ENCODE results near the gene HK1. TPM values are rescaled to one million over a fixed set of nuclear protein-coding genes. Genes with fewer than 3 reads are reported as not detected.
A peak's percentile ranks its signal among the peaks of the same experiment; 100 is the strongest.

HK1 gene
- total RNA-seq, 1 donor from 2014 or later, result 57.3 TPM

DNA sequence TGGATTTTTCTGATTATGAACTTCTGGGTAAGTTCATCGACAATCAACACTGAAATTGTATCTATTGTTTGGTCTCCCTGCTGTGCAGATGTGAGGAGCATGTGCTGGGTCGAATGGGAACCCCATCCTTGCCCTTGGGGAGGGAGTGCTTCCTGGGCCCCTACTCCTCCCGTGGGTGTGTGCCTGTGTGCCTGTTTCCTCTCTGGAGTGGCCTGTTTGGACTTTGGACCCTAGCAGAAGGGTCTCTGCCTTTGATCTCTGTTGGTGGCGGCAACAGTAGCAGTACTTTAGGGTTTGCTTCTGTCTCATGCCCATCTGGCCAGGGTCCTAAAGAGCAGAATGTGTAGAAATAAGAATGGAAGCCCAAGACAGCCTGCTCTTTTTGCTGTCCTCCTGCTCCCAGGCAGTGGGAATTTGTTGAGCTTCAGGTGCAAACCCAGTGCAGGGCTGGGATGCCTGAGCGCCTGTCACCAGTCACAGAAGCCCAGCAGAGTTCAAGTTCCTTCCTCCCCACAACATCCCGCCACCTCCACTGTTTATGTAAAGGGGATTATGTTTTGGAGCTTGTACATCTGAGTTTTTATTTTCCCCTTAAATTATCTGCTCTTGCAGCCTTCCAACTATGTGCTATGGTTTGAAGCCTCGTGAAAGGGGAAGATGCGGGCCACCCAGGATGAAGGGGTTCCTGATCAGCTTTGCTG lies 139.9 kb downstream of the HK1 start:
- DNase-seq (ENCODE audit: low spot score), result no peak

DNA sequence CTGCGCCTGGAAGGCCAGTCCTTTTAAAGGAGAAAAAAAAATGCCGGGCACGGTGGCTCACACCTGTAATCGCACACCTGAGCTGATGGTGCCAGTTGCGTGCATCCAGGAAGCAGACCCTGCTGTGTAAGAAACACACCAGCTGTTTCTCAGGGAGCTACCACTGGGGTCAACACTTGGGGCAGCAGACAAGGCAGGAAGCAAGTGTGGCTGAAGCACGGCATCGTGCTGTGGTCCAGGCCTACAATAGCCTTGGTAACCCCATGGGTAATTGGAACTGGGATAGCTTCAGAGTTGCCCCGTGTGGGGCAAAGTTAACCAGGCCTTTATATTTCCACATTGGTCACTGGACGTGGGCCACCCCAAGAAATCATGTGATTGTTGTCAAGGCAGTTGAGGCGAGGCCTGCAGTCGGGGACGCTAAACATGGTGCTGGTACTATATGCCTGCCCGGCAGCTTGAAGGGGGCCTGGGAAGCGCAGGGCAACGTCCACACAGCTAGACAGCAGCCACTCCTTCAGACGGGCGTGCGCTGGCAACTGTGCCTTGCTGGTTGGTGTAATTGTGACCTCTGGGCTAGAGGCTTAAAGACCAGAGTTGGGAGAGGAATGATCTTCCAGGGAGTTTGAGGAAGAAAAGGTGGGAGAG lies 140.9 kb downstream of the HK1 start:
- no peak for DNase-seq (ENCODE audit: low spot score)

DNA sequence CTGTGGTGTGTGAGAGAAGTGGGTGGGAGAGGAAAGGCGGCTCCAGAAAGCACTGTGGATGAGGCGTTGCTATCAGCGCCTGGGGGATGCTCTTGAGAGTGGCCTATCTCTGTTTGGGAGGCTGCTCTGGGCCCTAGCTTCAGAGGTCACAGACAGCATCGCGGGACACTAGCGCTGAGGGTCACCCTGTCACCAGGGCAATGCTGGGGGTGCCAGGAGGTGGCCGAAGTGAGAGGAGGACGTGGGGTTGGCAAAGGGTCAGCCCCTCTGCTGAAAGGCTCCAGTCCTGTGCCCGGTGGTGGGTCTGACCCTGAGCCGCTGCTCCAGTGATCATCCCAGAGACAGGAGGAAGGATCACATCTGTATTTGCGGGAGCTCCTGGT lies 141.4 kb downstream of the HK1 start:
- DNase-seq (ENCODE audit: low spot score), result no peak

DNA sequence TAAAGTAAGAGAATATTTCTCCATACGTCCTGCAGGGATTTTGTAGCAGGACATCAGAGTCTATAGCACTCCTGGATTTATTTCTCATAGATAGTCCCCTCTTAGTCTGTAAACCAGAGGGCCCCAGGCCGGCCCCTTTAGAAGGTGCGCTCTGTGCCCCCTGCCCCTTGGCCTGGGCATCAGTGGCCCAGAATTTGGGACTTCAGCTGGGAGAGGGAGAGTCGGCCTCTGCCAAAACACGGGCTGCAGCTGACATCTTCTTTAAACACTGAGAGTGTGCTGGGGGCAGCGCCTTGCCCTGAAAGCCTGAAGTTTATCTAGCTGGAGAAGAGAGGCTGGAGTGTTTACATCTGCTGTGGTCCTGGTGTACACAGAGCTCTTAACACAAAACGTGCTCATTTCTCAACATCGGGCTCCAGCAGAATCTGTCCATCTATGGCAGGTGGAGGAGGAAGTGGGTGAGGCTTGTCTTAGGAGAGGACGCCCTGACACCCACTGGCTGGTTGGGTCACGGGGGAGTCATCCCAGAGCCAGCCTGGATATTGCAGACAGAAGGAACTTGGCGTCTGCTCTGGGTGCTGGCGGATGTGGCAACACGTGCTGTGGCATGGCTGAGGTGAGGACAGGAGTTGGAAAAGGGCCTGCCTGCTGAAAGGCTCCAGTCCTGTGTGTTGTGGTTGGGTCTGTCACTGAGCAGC lies 143.5 kb downstream of the HK1 start:
- DNase-seq (ENCODE audit: low spot score), result no peak

DNA sequence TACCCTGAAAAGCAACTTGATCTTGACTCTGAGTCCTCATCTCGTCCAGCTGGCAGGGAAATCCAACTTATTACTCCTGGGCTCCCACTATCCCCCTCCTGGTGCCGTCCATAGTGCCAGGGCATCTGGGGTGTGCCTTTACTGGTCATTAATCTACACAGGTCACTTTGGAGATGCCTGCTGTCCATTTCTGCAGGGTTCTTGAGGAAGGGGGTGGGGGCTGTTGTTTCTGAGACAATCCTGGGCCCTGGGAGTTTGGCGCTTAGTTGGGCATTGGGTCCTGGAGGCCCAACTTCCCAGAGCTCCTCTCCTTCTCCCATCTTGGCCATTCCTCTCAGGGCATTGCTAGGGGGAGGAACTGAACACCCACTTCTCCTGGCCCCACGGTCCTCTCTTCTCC lies 144.4 kb downstream of the HK1 start:
- DNase-seq (ENCODE audit: low spot score), result no peak

DNA sequence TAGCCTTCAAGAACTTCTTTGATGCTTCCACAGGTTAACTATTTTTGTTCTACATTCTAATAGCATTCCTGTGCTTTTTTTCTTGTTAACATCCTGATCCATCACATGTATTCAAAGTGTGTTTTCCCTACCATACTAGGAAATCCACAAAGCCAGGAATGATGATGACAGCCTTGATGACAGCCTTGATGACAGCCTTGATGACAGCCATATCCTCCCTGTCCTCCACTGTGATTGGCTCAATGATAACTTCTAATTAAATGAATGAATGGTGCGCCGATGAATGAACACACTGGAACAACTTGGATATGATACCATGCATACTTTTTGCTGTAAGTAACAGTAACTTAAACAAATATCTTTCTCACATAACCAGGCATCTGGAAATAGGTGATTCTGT lies 146.7 kb downstream of the HK1 start:
- DNase-seq (ENCODE audit: low spot score), result no peak

DNA sequence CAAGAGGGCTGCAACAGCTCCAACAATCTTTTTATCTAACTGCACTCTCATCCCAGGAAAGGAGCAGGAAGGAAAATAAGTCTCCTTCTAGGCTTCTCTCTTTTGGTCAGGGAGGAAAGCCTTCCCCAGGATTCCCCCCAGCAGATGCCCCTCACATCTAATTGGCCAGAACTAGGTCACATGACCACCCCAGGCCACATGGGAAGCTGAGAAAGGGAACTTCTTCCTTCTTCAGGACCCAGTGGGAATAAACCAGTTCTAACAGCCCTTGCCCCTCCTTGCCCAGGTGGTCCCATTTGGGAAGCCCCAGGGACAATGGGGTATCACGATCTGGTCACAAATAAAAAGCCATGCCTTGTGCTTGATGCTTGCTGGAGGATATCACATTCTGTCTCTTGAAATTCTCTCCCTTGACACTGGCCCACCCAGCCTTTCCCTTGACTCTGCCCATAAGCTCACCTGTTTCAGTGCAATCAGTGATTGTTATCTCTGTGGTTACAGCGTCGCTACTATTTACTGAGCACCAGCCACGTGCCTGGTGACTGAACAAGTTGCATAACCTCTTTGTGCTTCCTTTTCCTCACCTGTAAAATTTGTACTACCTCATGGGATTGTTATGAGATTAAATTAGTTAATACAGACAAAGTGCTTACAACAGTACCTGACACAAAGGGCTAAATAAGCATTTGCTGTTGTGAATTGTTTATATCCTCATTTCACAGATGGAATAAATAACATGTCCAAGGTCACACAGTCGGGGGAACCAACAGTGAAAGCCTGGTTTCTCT lies 147.4 kb downstream of the HK1 start:
- DNase-seq (ENCODE audit: low spot score), result peak; percentile 42

DNA sequence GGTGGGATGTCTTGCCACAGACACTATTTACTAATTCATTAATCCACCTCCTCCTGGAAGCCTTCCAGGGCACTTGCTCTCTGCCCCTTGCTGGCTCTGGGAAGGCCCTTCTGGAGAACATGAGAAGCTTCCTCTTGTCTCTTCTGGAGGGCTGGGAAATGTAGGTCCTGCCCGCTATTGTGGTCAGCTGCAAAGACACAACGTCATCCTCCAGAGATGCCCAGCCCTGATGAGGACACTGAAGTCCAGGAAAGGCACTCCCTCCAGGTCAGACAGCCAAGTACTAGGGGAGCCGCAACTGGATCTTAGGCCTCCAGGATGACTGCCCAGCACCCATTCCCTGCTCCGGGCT lies 148.1 kb downstream of the HK1 start:
- no peak for DNase-seq (ENCODE audit: low spot score)

DNA sequence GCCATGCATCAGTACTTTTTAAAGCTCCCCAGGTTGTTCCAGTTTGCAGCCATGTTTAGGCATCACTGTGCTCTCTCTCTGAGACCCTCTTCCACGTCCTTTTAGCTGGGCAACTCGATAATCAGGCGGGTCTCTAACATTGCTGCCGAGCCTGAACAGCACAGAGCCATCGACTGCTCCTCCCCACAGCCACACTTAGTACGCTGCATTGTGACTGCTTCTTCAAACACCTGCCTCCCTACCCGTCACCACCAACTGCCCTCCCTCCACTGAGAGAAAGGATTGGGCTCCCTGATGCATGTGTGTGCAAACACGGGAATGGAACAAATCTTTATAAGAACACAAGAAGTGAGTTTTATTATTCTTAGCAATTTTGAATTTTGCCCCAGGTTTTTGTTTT lies 149.9 kb downstream of the HK1 start:
- no peak for DNase-seq (ENCODE audit: low spot score)

DNA sequence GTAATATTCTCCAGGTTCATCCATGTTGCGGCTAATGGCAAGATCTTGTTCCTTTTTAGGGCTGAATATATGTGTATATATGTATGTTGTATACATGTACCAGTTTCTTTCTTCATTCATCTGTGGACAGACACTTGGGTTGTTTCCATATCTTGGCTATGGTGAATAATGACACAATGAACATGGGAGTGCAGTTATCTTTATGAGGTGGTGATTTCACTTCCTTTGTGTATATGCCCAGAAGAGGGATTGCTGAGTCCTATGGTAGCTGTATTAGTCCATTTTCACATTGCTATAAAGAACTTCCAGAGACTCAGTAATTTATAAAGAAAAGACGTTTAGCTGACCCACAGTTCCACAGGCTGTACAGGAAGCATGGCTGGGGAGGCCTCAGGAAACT lies 155.9 kb downstream of the HK1 start:
- no peak for DNase-seq (ENCODE audit: low spot score)

DNA sequence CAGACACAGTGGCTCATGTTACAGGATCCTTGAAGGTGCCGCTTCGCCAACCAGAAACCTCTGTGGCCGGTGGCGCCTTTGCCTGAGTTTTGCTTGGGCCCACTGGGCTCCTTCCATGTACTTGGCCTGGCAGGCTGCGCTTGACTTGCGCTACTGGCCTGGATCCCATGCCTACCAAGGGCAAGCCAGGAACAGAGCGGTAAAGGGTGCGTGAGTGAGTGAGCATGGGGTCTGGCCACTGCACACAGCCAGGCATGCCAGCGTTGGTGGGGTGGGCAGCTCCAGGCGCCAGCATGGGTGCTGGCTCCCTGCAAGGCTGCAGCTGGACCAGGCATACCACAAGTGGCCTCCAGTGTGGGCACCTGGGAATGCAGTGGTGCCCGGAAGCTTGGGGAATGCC lies 156.6 kb downstream of the HK1 start:
- no peak for DNase-seq (ENCODE audit: low spot score)

DNA sequence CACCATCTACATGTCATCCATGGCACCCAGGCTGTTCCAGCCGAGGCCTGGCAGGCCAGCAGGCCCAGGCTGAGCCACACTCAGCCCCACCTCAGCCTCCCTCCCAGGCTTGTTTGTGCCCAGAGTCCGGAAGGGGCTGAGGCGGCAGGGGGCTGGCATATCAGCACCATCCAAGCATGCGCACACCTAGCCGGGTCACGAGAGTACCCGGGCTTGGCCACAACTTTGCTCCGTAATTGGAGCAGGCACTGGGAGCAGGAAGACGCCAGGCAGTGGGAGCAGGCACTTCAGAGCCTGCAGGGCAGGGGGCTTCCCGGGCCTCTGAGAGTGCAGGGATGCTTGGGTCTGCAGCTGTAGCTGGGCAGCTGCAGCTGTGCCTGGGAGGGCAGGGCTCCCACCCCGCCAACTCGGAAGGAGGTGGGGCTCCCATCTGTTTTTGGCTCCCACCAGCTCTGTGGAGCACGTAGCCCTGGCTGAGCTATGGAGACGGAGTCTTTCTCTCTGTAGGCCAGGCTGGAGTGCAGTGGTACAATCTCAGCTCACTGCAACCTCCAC lies 157.7 kb downstream of the HK1 start:
- DNase-seq (ENCODE audit: low spot score), result no peak

DNA sequence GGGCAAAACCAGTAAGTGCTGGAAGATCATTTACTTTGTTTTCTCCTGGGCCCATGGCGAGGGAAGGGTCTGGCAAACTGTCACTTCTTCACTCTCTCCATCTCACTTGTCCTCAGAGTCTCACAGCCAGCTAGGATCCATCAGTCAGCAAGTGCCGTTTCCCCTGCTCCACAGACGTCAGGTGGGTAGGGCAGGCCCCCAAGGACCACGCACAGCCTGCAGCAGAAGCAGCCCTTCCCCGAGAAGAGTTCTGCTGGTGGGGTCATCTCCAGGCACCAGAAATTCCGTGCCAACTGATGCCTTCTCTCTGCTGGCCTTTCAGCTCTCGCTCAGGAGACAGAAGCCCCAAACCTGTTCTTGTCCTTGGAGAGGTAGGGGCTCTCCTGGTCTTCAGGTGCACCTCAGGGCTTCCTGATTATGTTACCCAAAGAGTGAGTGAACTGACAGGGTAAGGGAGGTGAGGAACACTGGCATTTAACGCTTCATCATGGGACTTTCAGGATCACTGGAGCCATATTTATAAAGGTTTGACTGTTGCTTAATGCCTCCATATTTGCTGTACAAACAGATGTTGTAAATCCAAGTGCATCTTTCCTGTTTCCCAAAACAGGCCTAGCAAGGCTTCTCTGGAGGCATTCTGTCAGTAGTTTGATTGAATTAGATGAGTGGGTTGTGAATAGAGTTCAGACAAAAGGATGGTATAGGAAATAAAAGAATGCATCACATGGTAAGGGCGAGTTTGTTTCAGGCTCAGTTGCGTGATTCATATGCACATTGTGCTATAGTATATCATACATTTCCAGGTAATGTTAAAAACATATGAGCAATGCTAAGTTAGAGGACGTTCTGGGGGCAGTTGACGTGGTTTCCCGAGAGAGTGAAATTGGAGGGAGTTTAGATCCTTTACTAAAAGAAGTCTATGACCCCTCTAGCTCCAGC lies 159.3 kb downstream of the HK1 start:
- no peak for DNase-seq (ENCODE audit: low spot score)

DNA sequence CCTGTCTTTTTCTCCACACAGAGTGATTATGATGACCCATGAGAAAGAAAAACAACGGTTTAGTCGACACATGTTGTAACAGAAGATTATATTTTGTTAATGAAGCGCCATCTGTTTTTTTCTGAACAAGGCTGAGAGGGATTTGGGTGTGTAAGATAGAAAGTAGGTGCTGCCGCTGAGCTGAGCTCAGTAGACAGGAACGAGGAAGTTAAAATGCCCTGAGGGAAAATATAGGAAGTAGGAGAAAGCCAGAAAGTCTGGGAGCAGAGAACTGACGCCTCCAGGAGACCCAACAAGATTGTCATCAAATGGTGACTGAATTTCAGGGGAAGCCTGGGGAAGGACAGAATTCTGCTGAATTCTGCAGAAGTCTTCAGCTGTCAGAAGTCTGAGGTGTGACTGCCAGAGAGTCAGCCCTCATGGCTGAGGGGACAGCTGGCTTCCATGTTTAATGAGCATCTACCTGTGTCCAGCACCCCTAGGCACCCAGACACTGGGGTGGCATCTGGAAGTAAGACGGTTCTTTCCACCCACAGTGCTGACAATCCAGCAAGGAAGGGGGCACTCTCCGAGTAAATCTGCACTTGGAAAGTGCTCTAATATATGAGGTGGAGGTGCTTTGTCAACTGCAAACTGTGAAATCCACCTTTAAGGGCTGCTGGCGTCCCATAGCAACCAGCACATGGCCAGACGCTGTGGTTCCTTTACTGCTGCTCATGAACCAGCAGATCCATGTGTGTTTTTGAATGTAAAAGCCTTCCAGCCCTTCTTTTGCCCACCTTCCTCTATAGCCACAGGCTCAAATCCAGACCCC lies 160.4 kb downstream of the HK1 start:
- DNase-seq (ENCODE audit: low spot score), result peak; percentile 79

DNA sequence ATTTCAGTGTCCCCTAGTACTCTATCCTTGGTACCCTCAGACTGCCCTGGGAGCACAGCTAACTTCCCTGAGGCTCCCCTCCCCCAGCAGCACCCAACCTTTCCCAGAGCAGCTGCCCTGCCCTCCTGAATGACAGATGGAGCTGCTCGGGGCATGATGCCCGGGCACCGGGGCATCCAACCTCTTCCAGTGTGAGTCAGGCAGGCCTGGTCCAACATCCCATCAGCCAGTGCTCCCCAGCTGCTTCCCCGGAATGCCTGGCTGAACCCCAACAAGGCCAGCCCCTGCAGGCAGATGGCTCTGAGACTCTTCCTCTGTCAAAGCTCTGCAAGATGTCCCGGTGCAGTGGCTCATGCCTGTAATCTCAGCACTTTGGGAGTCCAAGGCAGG lies 161.0 kb downstream of the HK1 start:
- no peak for DNase-seq (ENCODE audit: low spot score)

DNA sequence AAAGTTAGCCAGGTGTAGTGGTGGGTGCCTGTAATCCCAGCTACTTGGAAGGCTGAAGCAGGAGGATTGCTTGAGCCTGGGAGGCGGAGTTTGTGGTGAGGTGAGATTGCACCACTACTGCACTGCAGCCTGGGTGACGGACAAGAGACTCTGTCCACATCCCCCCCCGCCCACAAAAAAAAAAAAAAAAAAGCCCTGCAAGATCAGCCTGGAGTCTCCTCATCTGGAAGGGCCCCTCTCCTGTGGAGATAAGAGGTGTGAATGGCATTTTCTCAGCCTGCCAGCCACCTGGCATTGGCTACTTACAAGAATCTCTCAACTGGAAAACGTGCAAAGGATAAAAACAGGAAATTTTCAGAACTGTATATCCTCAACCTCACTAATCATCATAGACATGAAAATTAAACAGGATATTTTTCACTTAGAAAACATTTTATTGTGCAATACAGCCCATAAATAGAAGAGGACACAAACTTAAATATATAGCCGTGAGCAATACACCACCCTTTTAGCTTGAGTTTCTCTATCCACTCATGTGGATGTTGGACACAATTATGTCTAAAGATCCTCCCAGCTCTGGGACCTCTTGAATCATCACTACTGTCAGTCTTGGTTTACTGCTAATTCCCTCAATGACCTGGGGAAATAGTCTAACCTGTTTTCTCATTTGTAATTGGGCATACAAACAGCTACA lies 161.7 kb downstream of the HK1 start:
- DNase-seq (ENCODE audit: low spot score), result peak; percentile 52

DNA sequence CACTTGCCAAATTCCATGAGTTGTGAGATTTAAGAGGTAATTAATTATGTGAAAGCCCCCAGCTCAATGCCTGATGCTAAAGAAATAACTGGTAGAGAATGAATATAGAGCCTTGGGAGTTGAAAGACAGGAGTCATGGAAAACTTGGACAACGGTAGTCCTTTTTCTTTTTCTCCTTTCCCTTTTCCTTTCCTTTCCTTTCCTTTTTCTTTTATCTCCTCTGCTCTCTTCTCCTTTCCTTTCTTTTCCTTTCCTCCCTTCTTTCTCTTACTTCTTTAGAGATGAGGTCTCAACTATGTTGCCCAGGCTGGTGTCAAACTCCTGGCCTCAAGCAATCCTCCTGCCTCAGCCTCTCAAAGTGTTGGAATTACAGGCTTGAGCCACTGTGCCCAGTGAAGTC lies 165.1 kb downstream of the HK1 start:
- no peak for DNase-seq (ENCODE audit: low spot score)

DNA sequence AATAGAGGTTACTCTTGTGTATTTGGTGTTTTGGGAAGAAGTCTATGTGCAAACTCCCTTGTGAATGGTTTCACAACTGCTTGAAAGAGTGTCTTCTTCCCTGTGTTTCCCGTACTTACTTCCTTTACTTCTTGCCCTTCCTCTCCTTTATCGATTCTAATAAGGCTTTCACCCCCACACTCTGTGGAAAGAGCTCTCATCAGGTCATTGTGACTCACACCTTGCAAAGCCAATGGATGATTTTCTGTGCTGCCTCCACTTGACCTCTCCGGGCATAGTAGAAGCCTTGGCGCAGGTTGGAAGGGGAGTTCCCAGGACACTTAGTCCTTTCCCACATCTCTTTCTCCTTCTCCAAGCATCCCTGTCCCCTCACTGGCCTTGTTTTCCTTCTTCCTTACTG lies 166.7 kb downstream of the HK1 start:
- DNase-seq (ENCODE audit: low spot score), result no peak

DNA sequence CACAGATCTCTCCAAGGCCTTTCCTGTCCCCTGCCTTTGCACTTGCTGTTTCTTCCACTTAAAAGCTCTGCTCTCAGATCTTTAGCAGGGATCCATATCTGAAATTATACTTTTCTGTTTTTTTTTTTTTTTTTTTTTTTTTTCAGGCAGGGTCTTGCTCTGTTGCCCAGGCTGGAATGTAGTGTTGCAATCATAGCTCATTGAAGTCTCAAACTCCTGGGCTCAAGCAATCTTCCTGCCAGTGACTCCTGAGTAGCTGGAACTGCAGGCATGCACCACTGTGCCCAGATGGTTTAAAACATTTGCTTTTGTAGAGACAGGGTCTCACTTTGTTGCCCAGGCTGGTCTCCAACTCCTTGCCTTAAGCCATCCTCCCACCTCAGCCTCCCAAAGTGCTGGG lies 167.9 kb downstream of the HK1 start:
- DNase-seq (ENCODE audit: low spot score), result no peak

Data from umbilical cord (tissue), 2 donors.